Fibroblast of skin of right quadriceps (primary cell): ENCODE measurements around the gene BMERB1.

Experiments
- DNase-seq: peaks from one replicate; pipeline ENCODE4 v3.0.0-alpha.2; 2013

BMERB1 gene

GRCh38 chr16:15621456-15621855, 187.1 kb downstream of the BMERB1 start:
- DNase-seq = no peak

GRCh38 chr16:15621889-15622288, 187.5 kb downstream of the BMERB1 start:
- DNase-seq = no peak

GRCh38 chr16:15631730-15632409, 197.5 kb downstream of the BMERB1 start:
- DNase-seq = no peak

- DNase-seq = no peak
These were observed 201.5 kb downstream of the BMERB1 start for GRCh38 chr16:15635926-15636325.

GRCh38 chr16:15636392-15636873, 202.0 kb downstream of the BMERB1 start:
- no peak for DNase-seq
